CD4-positive, alpha-beta T cell (primary cell): ENCODE data around the gene HERC5. TPM values are rescaled to one million over a fixed set of nuclear protein-coding genes. Genes with fewer than 3 reads are reported as not detected.

ENCODE experiments used
- ATAC-seq: fragments of 200-7000 bp; cut with Tn5 transposase; one replicate; pipeline ENCODE4 v1.10.0; 2022; ENCODE audit warnings: mild to moderate bottlenecking; ENCODE audit not compliant: poor library complexity
- CTCF ChIA-PET: fragments of 350-600 bp; sonication (Branson Sonifier 250); formaldehyde crosslinking; loops from one replicate; lab custom pipeline; 2021; ENCODE audit warnings: antibody characterized with exemption, inconsistent platforms; lab: Charles Lee
- POLR2A ChIA-PET: fragments of 350-600 bp; sonication (Branson Sonifier 250); formaldehyde crosslinking; loops from one replicate; lab custom pipeline; 2021; ENCODE audit warnings: antibody characterized with exemption, inconsistent platforms; lab: Charles Lee
- DNase-seq, 14 experiments: peaks; one replicate each; pipeline ENCODE4 v3.0.0-alpha.2; 2013 to 2020; ENCODE audit warnings: mixed read lengths in 2 of 14
- H3K27ac ChIP-seq, 2 donors: one replicate each; pipeline versions ENCODE4 v1.5.1 to v1.7.0; 2013; ENCODE audit warnings: low read length in 2 of 2, low read depth in 1 of 2, mild to moderate bottlenecking in 1 of 2
- H3K27me3 ChIP-seq, 2 experiments: 1 replicate in 1 of 2; 2 replicates in 1 of 2; pipeline versions ENCODE4 v1.6.1 to v1.7.0; 2013; ENCODE audit warnings: low read length in 2 of 2, control low read depth in 1 of 2, mild to moderate bottlenecking in 1 of 2, moderate library complexity in 1 of 2; ENCODE audit not compliant: insufficient read depth in 2 of 2, control insufficient read depth in 1 of 2
- H3K36me3 ChIP-seq: one replicate; pipeline ENCODE4 v1.6.1; 2013; ENCODE audit warnings: low read length, control low read depth; ENCODE audit not compliant: insufficient read depth
- H3K4me1 ChIP-seq: one replicate; pipeline ENCODE4 v1.6.1; 2013; ENCODE audit warnings: low read length, control low read depth; ENCODE audit not compliant: insufficient read depth
- H3K4me3 ChIP-seq: one replicate; pipeline ENCODE4 v1.5.1; 2013; ENCODE audit warnings: mild to moderate bottlenecking, low read length, moderate library complexity
- H3K9me3 ChIP-seq, 2 experiments: 1 replicate in 1 of 2; 2 replicates in 1 of 2; pipeline versions ENCODE4 v1.6.1 to v1.7.0; 2013; ENCODE audit warnings: low read length in 2 of 2, mild to moderate bottlenecking in 2 of 2, control low read depth in 1 of 2, moderate library complexity in 1 of 2; ENCODE audit not compliant: control insufficient read depth in 1 of 2, insufficient read depth in 1 of 2
- H3K27ac Mint-ChIP-seq: one replicate; pipeline ENCODE4 v1.8.0; 2020; ENCODE audit warnings: mixed read lengths
- H3K27me3 Mint-ChIP-seq: one replicate; pipeline ENCODE4 v1.8.0; 2021; ENCODE audit warnings: mixed read lengths
- H3K36me3 Mint-ChIP-seq: one replicate; pipeline ENCODE4 v1.8.0; 2021; ENCODE audit warnings: low read depth, mixed read lengths
- H3K4me1 Mint-ChIP-seq: one replicate; pipeline ENCODE4 v1.8.0; 2021; ENCODE audit warnings: low read depth, mixed read lengths
- H3K4me3 Mint-ChIP-seq: one replicate; pipeline ENCODE4 v1.8.0; 2020; ENCODE audit warnings: mild to moderate bottlenecking, mixed read lengths
- H3K9me3 Mint-ChIP-seq: one replicate; pipeline ENCODE4 v1.8.0; 2020; ENCODE audit warnings: mixed read lengths
- CTCF ChIP-seq: fragments of 200-600 bp; IDR thresholded peaks from one replicate; pipeline ENCODE4 v1.8.0; 2022; ENCODE audit warnings: antibody characterized with exemption, mild to moderate bottlenecking
- intact Hi-C, 2 experiments: fragments of 100-400 bp; cut with DNase I in 1 of 2; cut with micrococcal nuclease in 1 of 2; formaldehyde crosslinking; loops; one replicate each; pipeline versions ENCODE4 v1.15.1 to v1.9.0; 2023 to 2025; cut with DNase I, micrococcal nuclease
- total RNA-seq, 174 experiments: library from RNA in 2 of 174; stranded (reverse) in 2 of 174; gene quantifications; one replicate each; pipeline ENCODE4 v1.2.3 and lab custom pipeline; 2021 to 2026

HERC5 gene
- total RNA-seq, 2 experiments from 2014 or later, result 23.6 to 23.9 TPM

GRCh38 chr4:88503344-88503743 lies 46.4 kb downstream of the HERC5 start:
- TF ChIP-seq CTCF, result no peak
- POLR2A ChIA-PET, result no interaction called here
- Histone ChIP-seq H3K4me1 (no peaks in the 10 kb centered on the region), H3K27me3 (no peaks in the 10 kb centered on the region), H3K9me3 (no peaks in the 10 kb centered on the region), H3K36me3 (peaks cover 15% of the 10 kb centered on the region), H3K4me3 (no peak overlapping the region), H3K27ac (no peak overlapping the region)
- no peak for ATAC-seq
- H3K4me3 Mint-ChIP-seq, result no peak overlapping the region
- H3K27ac Mint-ChIP-seq, result no peak overlapping the region
- CTCF ChIA-PET, result no interaction called here
- H3K36me3 Mint-ChIP-seq, result peaks cover 56% of the 10 kb centered on the region
- no peaks in the 10 kb centered on the region for H3K9me3 Mint-ChIP-seq
- no peaks in the 10 kb centered on the region for H3K4me1 Mint-ChIP-seq
- no peaks in the 10 kb centered on the region for H3K27me3 Mint-ChIP-seq
- intact Hi-C loops, result no loop called here
- no peak for DNase-seq

- ATAC-seq, result no peak
- Mint-ChIP-seq H3K4me1 (no peaks in the 10 kb centered on the region), H3K9me3 (no peaks in the 10 kb centered on the region), H3K27ac (no peak overlapping the region), H3K4me3 (no peak overlapping the region), H3K27me3 (no peaks in the 10 kb centered on the region), H3K36me3 (peaks cover 2% of the 10 kb centered on the region)
- Histone ChIP-seq H3K4me1 (peaks cover 3% of the 10 kb centered on the region), H3K4me3 (no peak overlapping the region), H3K27me3 (no peaks in the 10 kb centered on the region), H3K36me3 (no peaks in the 10 kb centered on the region), H3K27ac (no peak overlapping the region), H3K9me3 (no peaks in the 10 kb centered on the region)
- POLR2A ChIA-PET, result interaction anchor here (1.0 kb wide), 1 partner anchor 227 kb away, joined by 3 read pairs; the partner anchor contains the start of gene PPM1K
- TF ChIP-seq CTCF, result no peak
- DNase-seq, result no peak
- intact Hi-C loops, result loop anchor here (10.0 kb wide), 2 partner anchors 146 to 656 kb away; no protein-coding TSS in a partner anchor
- CTCF ChIA-PET, result no interaction called here
These were observed 54.3 kb downstream of the HERC5 start for GRCh38 chr4:88511236-88511635.

- DNase-seq, result no peak
- no peaks in the 10 kb centered on the region for H3K27me3 ChIP-seq
- no peak for ATAC-seq
- no peaks in the 10 kb centered on the region for H3K4me1 Mint-ChIP-seq
- no peaks in the 10 kb centered on the region for H3K27me3 Mint-ChIP-seq
- POLR2A ChIA-PET, result interaction anchor here (1.0 to 1.6 kb wide), 2 partner anchors 58 to 296 kb away, joined by 3 to 11 read pairs; partner anchors contain the start of gene HERC5
- H3K36me3 ChIP-seq, result no peaks in the 10 kb centered on the region
- H3K4me3 Mint-ChIP-seq, result no peak overlapping the region
- H3K4me1 ChIP-seq, result peaks cover 3% of the 10 kb centered on the region
- intact Hi-C loops, result loop anchor here (1.0 to 10.0 kb wide), 7 partner anchors 146 to 838 kb away; no protein-coding TSS in a partner anchor
- no peak overlapping the region for H3K27ac ChIP-seq
- H3K9me3 ChIP-seq, result no peaks in the 10 kb centered on the region
- TF ChIP-seq CTCF, result no peak
- CTCF ChIA-PET, result interaction anchor here (0.6 to 3.1 kb wide), 16 partner anchors 11 to 622 kb away, joined by 3 to 20 read pairs (median 4); partner anchors contain the start of genes HERC6 and PPM1K
- H3K9me3 Mint-ChIP-seq, result no peaks in the 10 kb centered on the region
- H3K4me3 ChIP-seq, result no peak overlapping the region
- no peak overlapping the region for H3K27ac Mint-ChIP-seq
- no peaks in the 10 kb centered on the region for H3K36me3 Mint-ChIP-seq
These were observed 57.9 kb downstream of the HERC5 start for GRCh38 chr4:88514557-88515511.
